ENCODE results near the gene FGF11.

The FGF11 gene

DNA sequence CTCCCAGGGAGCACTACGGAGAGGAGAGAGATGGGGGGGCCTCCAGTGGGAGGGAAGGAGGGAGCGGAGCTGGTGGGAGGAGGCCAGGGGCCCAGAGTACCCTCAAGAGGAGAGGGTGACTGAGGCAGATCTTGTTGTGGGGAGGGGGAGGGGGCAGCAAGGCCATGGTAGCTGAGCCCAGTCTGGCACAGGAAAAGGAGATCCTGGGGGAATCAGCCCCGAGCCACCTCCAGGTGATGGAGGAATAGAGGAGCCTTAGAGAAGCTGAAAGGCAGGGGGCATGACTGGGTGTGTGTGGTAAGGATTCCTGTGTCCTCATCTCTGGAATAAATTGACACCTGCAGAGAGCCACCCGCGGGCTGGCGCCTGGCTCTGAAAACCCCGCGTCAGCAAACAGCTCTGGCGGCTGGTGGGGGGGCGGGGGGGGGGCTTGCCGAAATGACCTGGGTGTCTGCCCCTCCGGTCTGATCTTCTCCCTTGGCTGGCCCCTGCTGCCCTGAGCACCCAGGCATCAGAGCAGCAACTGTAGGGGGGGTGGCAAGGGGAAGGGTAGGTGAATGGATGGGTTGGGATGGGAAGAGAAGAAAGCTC lies 33.0 kb upstream of the FGF11 start (continued):
- TF ChIP-seq ZNF747 (tag by site-specific recombination; IDR thresholded peaks at IDR 0.05): no peak
- TF ChIP-seq SP3 (tag by site-specific recombination; IDR thresholded peaks at IDR 0.05): no peak
- no peak for TF ChIP-seq RBAK (tag by site-specific recombination; IDR thresholded peaks at IDR 0.05)
- TF ChIP-seq ZNF548 (tag by site-specific recombination; IDR thresholded peaks at IDR 0.05): no peak
- TF ChIP-seq ZNF394 (tag by site-specific recombination; IDR thresholded peaks at IDR 0.05; ENCODE audit: borderline replicate concordance): peak; percentile 76
- no peak for TF ChIP-seq INSM2 (tag by site-specific recombination; IDR thresholded peaks at IDR 0.05)
- no peak for TF ChIP-seq ZNF26 (tag by site-specific recombination; IDR thresholded peaks at IDR 0.05)
- TF ChIP-seq ZNF776 (tag by site-specific recombination; IDR thresholded peaks at IDR 0.05; ENCODE audit: borderline replicate concordance): no peak
- TF ChIP-seq, protein P1, sequence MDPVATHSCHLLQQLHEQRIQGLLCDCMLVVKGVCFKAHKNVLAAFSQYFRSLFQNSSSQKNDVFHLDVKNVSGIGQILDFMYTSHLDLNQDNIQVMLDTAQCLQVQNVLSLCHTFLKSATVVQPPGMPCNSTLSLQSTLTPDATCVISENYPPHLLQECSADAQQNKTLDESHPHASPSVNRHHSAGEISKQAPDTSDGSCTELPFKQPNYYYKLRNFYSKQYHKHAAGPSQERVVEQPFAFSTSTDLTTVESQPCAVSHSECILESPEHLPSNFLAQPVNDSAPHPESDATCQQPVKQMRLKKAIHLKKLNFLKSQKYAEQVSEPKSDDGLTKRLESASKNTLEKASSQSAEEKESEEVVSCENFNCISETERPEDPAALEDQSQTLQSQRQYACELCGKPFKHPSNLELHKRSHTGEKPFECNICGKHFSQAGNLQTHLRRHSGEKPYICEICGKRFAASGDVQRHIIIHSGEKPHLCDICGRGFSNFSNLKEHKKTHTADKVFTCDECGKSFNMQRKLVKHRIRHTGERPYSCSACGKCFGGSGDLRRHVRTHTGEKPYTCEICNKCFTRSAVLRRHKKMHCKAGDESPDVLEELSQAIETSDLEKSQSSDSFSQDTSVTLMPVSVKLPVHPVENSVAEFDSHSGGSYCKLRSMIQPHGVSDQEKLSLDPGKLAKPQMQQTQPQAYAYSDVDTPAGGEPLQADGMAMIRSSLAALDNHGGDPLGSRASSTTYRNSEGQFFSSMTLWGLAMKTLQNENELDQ (tag by site-specific recombination; IDR thresholded peaks at IDR 0.05; ENCODE audit: low read depth): no peak
- TF ChIP-seq GLI2 (tag by site-specific recombination; IDR thresholded peaks at IDR 0.05; ENCODE audit: borderline replicate concordance, low read depth): no peak
- no peak for TF ChIP-seq GLI4 (tag by site-specific recombination; IDR thresholded peaks at IDR 0.05)
- TF ChIP-seq ZNF112 (tag by site-specific recombination; IDR thresholded peaks at IDR 0.05): no peak
- TF ChIP-seq ZEB2 (tag by site-specific recombination; IDR thresholded peaks at IDR 0.05): no peak
- TF ChIP-seq ZNF223 (tag by site-specific recombination; IDR thresholded peaks at IDR 0.05): no peak
- TF ChIP-seq FEZF1 (tag by site-specific recombination; IDR thresholded peaks at IDR 0.05): no peak
- TF ChIP-seq HOXA7 (CRISPR knock-in tag; IDR thresholded peaks at IDR 0.05; ENCODE audit: borderline replicate concordance): no peak
- TF ChIP-seq, protein P2, sequence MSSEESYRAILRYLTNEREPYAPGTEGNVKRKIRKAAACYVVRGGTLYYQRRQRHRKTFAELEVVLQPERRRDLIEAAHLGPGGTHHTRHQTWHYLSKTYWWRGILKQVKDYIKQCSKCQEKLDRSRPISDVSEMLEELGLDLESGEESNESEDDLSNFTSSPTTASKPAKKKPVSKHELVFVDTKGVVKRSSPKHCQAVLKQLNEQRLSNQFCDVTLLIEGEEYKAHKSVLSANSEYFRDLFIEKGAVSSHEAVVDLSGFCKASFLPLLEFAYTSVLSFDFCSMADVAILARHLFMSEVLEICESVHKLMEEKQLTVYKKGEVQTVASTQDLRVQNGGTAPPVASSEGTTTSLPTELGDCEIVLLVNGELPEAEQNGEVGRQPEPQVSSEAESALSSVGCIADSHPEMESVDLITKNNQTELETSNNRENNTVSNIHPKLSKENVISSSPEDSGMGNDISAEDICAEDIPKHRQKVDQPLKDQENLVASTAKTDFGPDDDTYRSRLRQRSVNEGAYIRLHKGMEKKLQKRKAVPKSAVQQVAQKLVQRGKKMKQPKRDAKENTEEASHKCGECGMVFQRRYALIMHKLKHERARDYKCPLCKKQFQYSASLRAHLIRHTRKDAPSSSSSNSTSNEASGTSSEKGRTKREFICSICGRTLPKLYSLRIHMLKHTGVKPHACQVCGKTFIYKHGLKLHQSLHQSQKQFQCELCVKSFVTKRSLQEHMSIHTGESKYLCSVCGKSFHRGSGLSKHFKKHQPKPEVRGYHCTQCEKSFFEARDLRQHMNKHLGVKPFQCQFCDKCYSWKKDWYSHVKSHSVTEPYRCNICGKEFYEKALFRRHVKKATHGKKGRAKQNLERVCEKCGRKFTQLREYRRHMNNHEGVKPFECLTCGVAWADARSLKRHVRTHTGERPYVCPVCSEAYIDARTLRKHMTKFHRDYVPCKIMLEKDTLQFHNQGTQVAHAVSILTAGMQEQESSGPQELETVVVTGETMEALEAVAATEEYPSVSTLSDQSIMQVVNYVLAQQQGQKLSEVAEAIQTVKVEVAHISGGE (tag by site-specific recombination; conservative IDR thresholded peaks at IDR 0.05; ENCODE audit: low read depth): no peak
- TF ChIP-seq, protein P3, sequence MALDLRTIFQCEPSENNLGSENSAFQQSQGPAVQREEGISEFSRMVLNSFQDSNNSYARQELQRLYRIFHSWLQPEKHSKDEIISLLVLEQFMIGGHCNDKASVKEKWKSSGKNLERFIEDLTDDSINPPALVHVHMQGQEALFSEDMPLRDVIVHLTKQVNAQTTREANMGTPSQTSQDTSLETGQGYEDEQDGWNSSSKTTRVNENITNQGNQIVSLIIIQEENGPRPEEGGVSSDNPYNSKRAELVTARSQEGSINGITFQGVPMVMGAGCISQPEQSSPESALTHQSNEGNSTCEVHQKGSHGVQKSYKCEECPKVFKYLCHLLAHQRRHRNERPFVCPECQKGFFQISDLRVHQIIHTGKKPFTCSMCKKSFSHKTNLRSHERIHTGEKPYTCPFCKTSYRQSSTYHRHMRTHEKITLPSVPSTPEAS (tag by site-specific recombination; IDR thresholded peaks at IDR 0.05): no peak
- no peak for TF ChIP-seq ZNF664 (tag by site-specific recombination; IDR thresholded peaks at IDR 0.05)
- peak; percentile 23; the same call in 1 of the 2 replicates for TF ChIP-seq ZNF76 (tag by site-specific recombination; IDR thresholded peaks at IDR 0.05; ENCODE audit: borderline replicate concordance, low read depth)
- no peak for TF ChIP-seq ZNF843 (tag by site-specific recombination; IDR thresholded peaks at IDR 0.05)
- TF ChIP-seq ZNF184 (tag by site-specific recombination; IDR thresholded peaks at IDR 0.05): no peak
- no peak for TF ChIP-seq PRDM1 (tag by site-specific recombination; IDR thresholded peaks at IDR 0.05)
- no peak for TF ChIP-seq ZBTB48 (tag by site-specific recombination; IDR thresholded peaks at IDR 0.05)
- TF ChIP-seq ZNF514 (tag by site-specific recombination; IDR thresholded peaks at IDR 0.05): no peak
- TF ChIP-seq ZNF19 (tag by site-specific recombination; IDR thresholded peaks at IDR 0.05; ENCODE audit: low read depth): no peak
- TF ChIP-seq ZFP69B (tag by site-specific recombination; IDR thresholded peaks at IDR 0.05): no peak
